Stimulated activated CD8-positive, alpha-beta memory T cell treated with anti-CD3 and anti-CD28 coated beads, Interleukin-15, amount 100 ng/mL, for 1 hour (primary cell): Measurements from ENCODE around the gene CBLN3.
"Not testable (repeated sequence)": the region's sequence is repeated elsewhere in the genome, so short reads cannot be mapped to it uniquely, and the experiment has no call there.

Source experiments
- DNase-seq: peaks from one replicate; pipeline ENCODE4 v3.0.0-alpha.2; 2020; ENCODE audit warnings: low read depth

Gene CBLN3

GRCh38 chr14:24403294-24403998, 26.0 kb downstream of the CBLN3 start:
- no peak for DNase-seq

GRCh38 chr14:24401810-24402702, 27.4 kb downstream of the CBLN3 start:
- DNase-seq = no peak

GRCh38 chr14:24399999-24400718, 29.3 kb downstream of the CBLN3 start:
- DNase-seq = no peak

- DNase-seq = no peak
Measured at GRCh38 chr14:24399447-24399822, 30.0 kb downstream of the CBLN3 start.

- DNase-seq = no peak
Measured at GRCh38 chr14:24398653-24399446, 30.6 kb downstream of the CBLN3 start, which contains the start of gene NYNRIN. TSS of gene NYNRIN (plus strand) at chr14:24399003. CDS start at chr14:24399247, 244 bp downstream.

GRCh38 chr14:24398293-24398652, 31.2 kb downstream of the CBLN3 start:
- no peak for DNase-seq

GRCh38 chr14:24397639-24398292, 31.7 kb downstream of the CBLN3 start:
- no peak for DNase-seq

- no peak for DNase-seq
Measured at GRCh38 chr14:24395609-24396582, 33.6 kb downstream of the CBLN3 start.

GRCh38 chr14:24394275-24394674, 35.2 kb downstream of the CBLN3 start:
- DNase-seq = no peak

- no peak for DNase-seq
Measured at GRCh38 chr14:24392325-24393091, 37.0 kb downstream of the CBLN3 start.

GRCh38 chr14:24390701-24391468, 38.6 kb downstream of the CBLN3 start:
- no peak for DNase-seq

GRCh38 chr14:24389226-24389848, 40.1 kb downstream of the CBLN3 start:
- DNase-seq = no peak

- DNase-seq = no peak
Measured at GRCh38 chr14:24388474-24389179, 40.8 kb downstream of the CBLN3 start.

GRCh38 chr14:24387579-24387978, 41.9 kb downstream of the CBLN3 start:
- not testable (repeated sequence) for DNase-seq

GRCh38 chr14:24387009-24387345, 42.5 kb downstream of the CBLN3 start:
- DNase-seq = no peak

GRCh38 chr14:24385524-24385923, 43.9 kb downstream of the CBLN3 start:
- DNase-seq = no peak

GRCh38 chr14:24384169-24384568, 45.3 kb downstream of the CBLN3 start:
- no peak for DNase-seq

GRCh38 chr14:24382064-24382371, 47.5 kb downstream of the CBLN3 start:
- no peak for DNase-seq
